ENCODE results near the gene MCM7. TPM values are rescaled to one million over a fixed set of nuclear protein-coding genes. Genes with fewer than 3 reads are reported as not detected.

MCM7 gene
- total RNA-seq, 1 experiment from 2014 or later = 387 TPM

DNA sequence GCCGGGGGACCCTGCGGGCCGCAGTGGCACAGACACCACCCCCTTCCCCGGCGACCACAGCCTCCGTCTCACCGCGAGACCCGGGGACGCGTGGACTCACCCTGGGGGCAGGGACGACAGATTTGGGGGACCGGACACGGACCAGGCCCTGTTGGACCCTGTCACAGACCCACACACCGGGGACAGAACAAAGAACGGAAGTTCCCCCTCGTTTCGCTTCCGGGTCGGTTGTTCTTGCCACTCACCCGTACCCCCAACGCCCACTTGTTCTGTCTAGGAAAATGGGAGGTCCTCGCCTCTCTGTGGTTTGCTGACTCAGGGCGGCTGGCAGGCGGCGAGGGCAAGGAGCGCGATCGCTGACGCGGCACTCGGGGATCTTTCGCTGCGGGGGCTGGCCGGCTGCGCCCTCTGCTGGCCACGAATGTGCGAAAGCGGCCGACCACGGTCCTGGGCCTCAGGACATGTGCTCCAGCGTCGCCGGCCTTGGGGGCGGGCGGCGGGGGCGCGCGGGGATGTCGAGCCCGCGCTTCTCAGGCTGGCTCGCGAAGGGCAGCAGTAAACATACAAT, 19.6 kb downstream of the MCM7 start, which contains the start of gene ZNF3:
ZNF3 (minus strand) TSS at position 189 of the 568 bp plus-strand sequence. CDS start 4,366 bp downstream, outside the sequence.
- Histone ChIP-seq H3K4me2 (ENCODE audit: low read length) (peak within 1 kb of the TSS; percentile 87), H2AFZ (ENCODE audit: low read depth, low read length, poor library complexity, severe bottlenecking) (peak within 1 kb of the TSS; percentile 10), H3K79me2 (ENCODE audit: insufficient read depth, low read length) (peaks cover 48% of the 10 kb centered on the region), H4K20me1 (ENCODE audit: insufficient read depth) (no peaks in the 10 kb centered on the region), H3K9ac (ENCODE audit: low read length) (peak within 1 kb of the TSS; percentile 83), H3K27ac (ENCODE audit: low read depth, low read length) (peak within 1 kb of the TSS; percentile 72), H3K27me3 (ENCODE audit: insufficient read depth, low read length) (no peaks in the 10 kb centered on the region), H3K4me3 (replicated peaks in 1 of 2; ENCODE audit: low read depth in 1 of 2, low read length in 2 of 2) (peak within 1 kb of the TSS; percentile 69 to 77), H3K36me3 (ENCODE audit: control insufficient read depth in 1 of 2, insufficient read depth in 2 of 2, low read length in 2 of 2) (peaks cover 22 to 29% of the 10 kb centered on the region in 2 experiments; a peak in 3 of 4 replicates), H3K4me1 (ENCODE audit: control insufficient read depth in 1 of 2, insufficient read depth in 2 of 2, low read length in 2 of 2) (peaks cover 11 to 24% of the 10 kb centered on the region in 2 experiments), H3K9me2 (ENCODE audit: insufficient read depth) (no peaks in the 10 kb centered on the region), H3K9me3 (ENCODE audit: control insufficient read depth in 1 of 2, insufficient read depth in 1 of 2, low read depth in 1 of 2, low read length in 2 of 2) (no peaks in the 10 kb centered on the region)
- BruUV-seq (replicated peaks) = no TSS peak
- TF ChIP-seq, protein P1, sequence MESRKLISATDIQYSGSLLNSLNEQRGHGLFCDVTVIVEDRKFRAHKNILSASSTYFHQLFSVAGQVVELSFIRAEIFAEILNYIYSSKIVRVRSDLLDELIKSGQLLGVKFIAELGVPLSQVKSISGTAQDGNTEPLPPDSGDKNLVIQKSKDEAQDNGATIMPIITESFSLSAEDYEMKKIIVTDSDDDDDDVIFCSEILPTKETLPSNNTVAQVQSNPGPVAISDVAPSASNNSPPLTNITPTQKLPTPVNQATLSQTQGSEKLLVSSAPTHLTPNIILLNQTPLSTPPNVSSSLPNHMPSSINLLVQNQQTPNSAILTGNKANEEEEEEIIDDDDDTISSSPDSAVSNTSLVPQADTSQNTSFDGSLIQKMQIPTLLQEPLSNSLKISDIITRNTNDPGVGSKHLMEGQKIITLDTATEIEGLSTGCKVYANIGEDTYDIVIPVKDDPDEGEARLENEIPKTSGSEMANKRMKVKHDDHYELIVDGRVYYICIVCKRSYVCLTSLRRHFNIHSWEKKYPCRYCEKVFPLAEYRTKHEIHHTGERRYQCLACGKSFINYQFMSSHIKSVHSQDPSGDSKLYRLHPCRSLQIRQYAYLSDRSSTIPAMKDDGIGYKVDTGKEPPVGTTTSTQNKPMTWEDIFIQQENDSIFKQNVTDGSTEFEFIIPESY (IDR thresholded peaks at IDR 0.05; ENCODE audit: extremely low read depth, insufficient replicate concordance, low read length) = peak; percentile 64
- TF ChIP-seq CBX3 (IDR thresholded peaks at IDR 0.05; ENCODE audit: low read depth) (no peak), TCF7L2 (IDR thresholded peaks at IDR 0.05; ENCODE audit: borderline replicate concordance, extremely low read depth, insufficient read depth, insufficient read length) (peak; percentile 60), POLR2A (IDR thresholded peaks at IDR 0.05; ENCODE audit: borderline replicate concordance, extremely low read depth, insufficient read depth, insufficient read length) (peak; percentile 58), RAD21 (IDR thresholded peaks at IDR 0.05; ENCODE audit: low read depth) (no peak), ZNF274 (IDR thresholded peaks at IDR 0.05; ENCODE audit: low read depth, low read length) (no peak), SP1 (IDR thresholded peaks at IDR 0.05; ENCODE audit: low read depth) (no peak), POLR2AphosphoS5 (IDR thresholded peaks at IDR 0.05; ENCODE audit: low read depth, low read length) (peak; percentile 85), CEBPB (IDR thresholded peaks at IDR 0.05; ENCODE audit: low read depth) (no peak), YY1 (IDR thresholded peaks at IDR 0.05; ENCODE audit: extremely low read depth, insufficient replicate concordance, low read depth, low read length) (peak; percentile 83), ZFX (IDR thresholded peaks at IDR 0.05) (peak; percentile 89)
- TF ChIP-seq, protein P2, sequence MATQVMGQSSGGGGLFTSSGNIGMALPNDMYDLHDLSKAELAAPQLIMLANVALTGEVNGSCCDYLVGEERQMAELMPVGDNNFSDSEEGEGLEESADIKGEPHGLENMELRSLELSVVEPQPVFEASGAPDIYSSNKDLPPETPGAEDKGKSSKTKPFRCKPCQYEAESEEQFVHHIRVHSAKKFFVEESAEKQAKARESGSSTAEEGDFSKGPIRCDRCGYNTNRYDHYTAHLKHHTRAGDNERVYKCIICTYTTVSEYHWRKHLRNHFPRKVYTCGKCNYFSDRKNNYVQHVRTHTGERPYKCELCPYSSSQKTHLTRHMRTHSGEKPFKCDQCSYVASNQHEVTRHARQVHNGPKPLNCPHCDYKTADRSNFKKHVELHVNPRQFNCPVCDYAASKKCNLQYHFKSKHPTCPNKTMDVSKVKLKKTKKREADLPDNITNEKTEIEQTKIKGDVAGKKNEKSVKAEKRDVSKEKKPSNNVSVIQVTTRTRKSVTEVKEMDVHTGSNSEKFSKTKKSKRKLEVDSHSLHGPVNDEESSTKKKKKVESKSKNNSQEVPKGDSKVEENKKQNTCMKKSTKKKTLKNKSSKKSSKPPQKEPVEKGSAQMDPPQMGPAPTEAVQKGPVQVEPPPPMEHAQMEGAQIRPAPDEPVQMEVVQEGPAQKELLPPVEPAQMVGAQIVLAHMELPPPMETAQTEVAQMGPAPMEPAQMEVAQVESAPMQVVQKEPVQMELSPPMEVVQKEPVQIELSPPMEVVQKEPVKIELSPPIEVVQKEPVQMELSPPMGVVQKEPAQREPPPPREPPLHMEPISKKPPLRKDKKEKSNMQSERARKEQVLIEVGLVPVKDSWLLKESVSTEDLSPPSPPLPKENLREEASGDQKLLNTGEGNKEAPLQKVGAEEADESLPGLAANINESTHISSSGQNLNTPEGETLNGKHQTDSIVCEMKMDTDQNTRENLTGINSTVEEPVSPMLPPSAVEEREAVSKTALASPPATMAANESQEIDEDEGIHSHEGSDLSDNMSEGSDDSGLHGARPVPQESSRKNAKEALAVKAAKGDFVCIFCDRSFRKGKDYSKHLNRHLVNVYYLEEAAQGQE (IDR thresholded peaks at IDR 0.05; ENCODE audit: low read depth) = no peak
- TF ChIP-seq, protein P3, sequence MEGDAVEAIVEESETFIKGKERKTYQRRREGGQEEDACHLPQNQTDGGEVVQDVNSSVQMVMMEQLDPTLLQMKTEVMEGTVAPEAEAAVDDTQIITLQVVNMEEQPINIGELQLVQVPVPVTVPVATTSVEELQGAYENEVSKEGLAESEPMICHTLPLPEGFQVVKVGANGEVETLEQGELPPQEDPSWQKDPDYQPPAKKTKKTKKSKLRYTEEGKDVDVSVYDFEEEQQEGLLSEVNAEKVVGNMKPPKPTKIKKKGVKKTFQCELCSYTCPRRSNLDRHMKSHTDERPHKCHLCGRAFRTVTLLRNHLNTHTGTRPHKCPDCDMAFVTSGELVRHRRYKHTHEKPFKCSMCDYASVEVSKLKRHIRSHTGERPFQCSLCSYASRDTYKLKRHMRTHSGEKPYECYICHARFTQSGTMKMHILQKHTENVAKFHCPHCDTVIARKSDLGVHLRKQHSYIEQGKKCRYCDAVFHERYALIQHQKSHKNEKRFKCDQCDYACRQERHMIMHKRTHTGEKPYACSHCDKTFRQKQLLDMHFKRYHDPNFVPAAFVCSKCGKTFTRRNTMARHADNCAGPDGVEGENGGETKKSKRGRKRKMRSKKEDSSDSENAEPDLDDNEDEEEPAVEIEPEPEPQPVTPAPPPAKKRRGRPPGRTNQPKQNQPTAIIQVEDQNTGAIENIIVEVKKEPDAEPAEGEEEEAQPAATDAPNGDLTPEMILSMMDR (IDR thresholded peaks at IDR 0.05 in 2 of 3, conservative IDR thresholded peaks at IDR 0.05 in 1 of 3; ENCODE audit: borderline replicate concordance in 1 of 3, insufficient read depth in 1 of 3, low read depth in 2 of 3, low read length in 2 of 3) = peak in 2 of 3 experiments; percentile 84 to 85; a peak in 4 of 6 replicates
- intact Hi-C loops (cut with micrococcal nuclease) = loop anchor here (1.0 kb wide), 1 partner anchor 87 kb away; no protein-coding TSS in a partner anchor
- ATAC-seq (peak; percentile 91), DNase-seq (ENCODE audit: low read depth, low spot score) (peak; percentile 98)
- POLR2A ChIA-PET = interaction anchor here (1.0 to 1.7 kb wide), 3 partner anchors 15 to 88 kb away, joined by 4 to 18 read pairs (median 5); partner anchors contain the start of genes AP4M1 and MCM7
- CTCF ChIA-PET = interaction anchor here (0.9 kb wide), 1 partner anchor 20 kb away, joined by 3 read pairs; the partner anchor contains the start of gene AP4M1
- RAD21 ChIA-PET (ENCODE audit: low non-redundant PET in 1 of 2, low total read pairs in 2 of 2, uncharacterized antibody in 2 of 2, unreplicated experiment in 2 of 2) = interaction anchor here in 1 of 2 experiments (1.0 kb wide), 1 partner anchor 20 kb away, joined by 3 read pairs; no protein-coding TSS in a partner anchor

Measured in HCT116 (cell line).